Activated CD4-positive, alpha-beta memory T cell treated with anti-CD3 and anti-CD28 coated beads for 36 hours (primary cell): ENCODE data around the gene OR2B3. TPM values are rescaled to one million over a fixed set of nuclear protein-coding genes. Genes with fewer than 3 reads are reported as not detected.

Source experiments
- CTCF ChIA-PET: fragments of 350-600 bp; sonication (Branson Sonifier 250); formaldehyde crosslinking; loops from one replicate; lab custom pipeline; 2021; ENCODE audit warnings: antibody characterized with exemption, inconsistent platforms; lab: Charles Lee
- POLR2A ChIA-PET: fragments of 350-600 bp; sonication (Branson Sonifier 250); formaldehyde crosslinking; loops from one replicate; lab custom pipeline; 2021; ENCODE audit warnings: antibody characterized with exemption; lab: Charles Lee
- DNase-seq: peaks from one replicate; pipeline ENCODE4 v3.0.0-alpha.2; 2020
- H3K27ac Mint-ChIP-seq: one replicate; pipeline ENCODE4 v1.8.0; 2021; ENCODE audit warnings: mixed read lengths
- H3K27me3 Mint-ChIP-seq: one replicate; pipeline ENCODE4 v1.8.0; 2021; ENCODE audit warnings: mixed read lengths
- H3K36me3 Mint-ChIP-seq: one replicate; pipeline ENCODE4 v1.8.0; 2021; ENCODE audit warnings: mixed read lengths
- H3K4me1 Mint-ChIP-seq: one replicate; pipeline ENCODE4 v1.8.0; 2021; ENCODE audit warnings: low read depth, mixed read lengths
- H3K4me3 Mint-ChIP-seq: one replicate; pipeline ENCODE4 v1.8.0; 2021; ENCODE audit warnings: mild to moderate bottlenecking, mixed read lengths
- H3K9me3 Mint-ChIP-seq: one replicate; pipeline ENCODE4 v1.8.0; 2021; ENCODE audit warnings: mixed read lengths
- intact Hi-C: fragments of 100-400 bp; cut with micrococcal nuclease; formaldehyde crosslinking; loops from one replicate; pipeline ENCODE4 v1.15.1; 2023
- total RNA-seq, 2 experiments: library from RNA; stranded (reverse); gene quantifications; one replicate each; pipeline ENCODE4 v1.2.3, GENCODE V29; 2021

The OR2B3 gene
- total RNA-seq, 2 experiments from 2014 or later = not detected

DNA sequence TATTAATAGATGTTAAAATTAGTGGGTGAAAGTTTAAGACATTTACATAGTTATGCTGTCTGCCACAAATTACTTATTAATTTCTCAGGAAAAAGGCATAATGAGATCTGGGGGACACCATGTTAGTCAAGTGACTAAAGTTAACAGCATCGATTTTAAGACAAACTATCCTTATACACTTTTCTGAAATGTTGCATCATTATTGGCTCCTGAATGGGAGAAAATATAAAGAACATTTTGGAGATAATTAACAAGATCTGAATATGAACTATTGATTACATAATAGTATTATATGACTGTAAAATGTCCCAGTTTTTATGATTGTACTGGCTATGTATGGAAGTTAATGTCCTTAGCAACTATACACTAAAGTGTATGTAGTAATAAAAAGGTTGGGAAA lies 7.9 kb downstream of the OR2B3 start:
- H3K4me1 Mint-ChIP-seq = no peaks in the 10 kb centered on the region
- H3K9me3 Mint-ChIP-seq = no peaks in the 10 kb centered on the region
- H3K4me3 Mint-ChIP-seq = no peak overlapping the region
- POLR2A ChIA-PET = no interaction called here
- intact Hi-C loops = no loop called here
- no peaks in the 10 kb centered on the region for H3K36me3 Mint-ChIP-seq
- DNase-seq = no peak
- no peak overlapping the region for H3K27ac Mint-ChIP-seq
- H3K27me3 Mint-ChIP-seq = peaks cover 6% of the 10 kb centered on the region
- CTCF ChIA-PET = no interaction called here

- Mint-ChIP-seq H3K36me3 (peaks cover 3% of the 10 kb centered on the region), H3K9me3 (peaks cover 2% of the 10 kb centered on the region), H3K4me1 (no peaks in the 10 kb centered on the region), H3K4me3 (no peak overlapping the region), H3K27me3 (peaks cover 37% of the 10 kb centered on the region), H3K27ac (no peak overlapping the region)
- intact Hi-C loops = no loop called here
- ChIA-PET CTCF (interaction anchor here (0.5 to 1.6 kb wide), 3 partner anchors 9 to 379 kb away, joined by 3 read pairs; no protein-coding TSS in a partner anchor), POLR2A (no interaction called here)
- DNase-seq = no peak
Observed at GRCh38 chr6:29071831-29072723, 15.0 kb downstream of the OR2B3 start.

- H3K4me1 Mint-ChIP-seq = no peaks in the 10 kb centered on the region
- H3K9me3 Mint-ChIP-seq = no peaks in the 10 kb centered on the region
- POLR2A ChIA-PET = no interaction called here
- DNase-seq = no peak
- no peak overlapping the region for H3K27ac Mint-ChIP-seq
- intact Hi-C loops = no loop called here
- H3K4me3 Mint-ChIP-seq = no peak overlapping the region
- peaks cover 37% of the 10 kb centered on the region for H3K27me3 Mint-ChIP-seq
- CTCF ChIA-PET = no interaction called here
- no peaks in the 10 kb centered on the region for H3K36me3 Mint-ChIP-seq
Observed at GRCh38 chr6:29051680-29052079, 35.4 kb downstream of the OR2B3 start.

DNA sequence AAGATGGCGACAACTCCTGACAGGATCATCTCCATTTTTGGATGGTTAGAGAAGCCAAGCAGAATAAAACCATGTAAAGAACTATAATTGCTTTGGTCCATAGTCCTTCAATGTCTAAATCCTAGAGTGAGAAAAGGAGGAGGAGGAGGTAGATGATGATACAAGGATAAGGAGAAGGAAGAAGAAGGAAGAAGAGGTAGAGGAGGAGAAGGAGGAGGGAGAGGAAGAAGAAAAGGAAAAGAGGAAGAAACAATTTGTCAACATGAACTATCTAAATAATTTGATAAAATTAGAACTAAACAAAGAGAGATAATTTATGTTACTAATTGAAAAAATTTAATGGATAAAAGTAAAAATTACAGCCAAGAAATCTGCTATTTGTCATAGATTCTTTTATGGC lies 42.0 kb downstream of the OR2B3 start, which contains the start of gene OR2W1:
Gene OR2W1 (minus strand): TSS at position 101 of the 400 bp plus-strand sequence. CDS start 0 bp downstream, at position 101.
- intact Hi-C loops = no loop called here
- H3K27ac Mint-ChIP-seq = no peak within 1 kb of the TSS
- POLR2A ChIA-PET = no interaction called here
- H3K4me3 Mint-ChIP-seq = no peak within 1 kb of the TSS
- DNase-seq = no peak
- H3K9me3 Mint-ChIP-seq = no peaks in the 10 kb centered on the region
- H3K4me1 Mint-ChIP-seq = no peaks in the 10 kb centered on the region
- H3K27me3 Mint-ChIP-seq = peaks cover 35% of the 10 kb centered on the region
- CTCF ChIA-PET = no interaction called here
- H3K36me3 Mint-ChIP-seq = no peaks in the 10 kb centered on the region

Other genes starting within 250 kb of the OR2B3 start
- 10 to 100 TPM; 49.7 to 54.6 TPM for gene TRIM27, start 163.3 kb downstream of the OR2B3 start, total RNA-seq
- gene ZNF311, start 82.0 kb downstream of the OR2B3 start, total RNA-seq = 1 to 10 TPM in 1 of 2 experiments, under 1 TPM in 1; 0.99 to 1.3 TPM
- gene OR2W1, start 42.1 kb downstream of the OR2B3 start, total RNA-seq = not detected
- not detected for gene OR2J1, start 12.2 kb upstream of the OR2B3 start, total RNA-seq
- gene OR2J3, start 20.7 kb upstream of the OR2B3 start, total RNA-seq = not detected
- gene OR2J2, start 83.6 kb upstream of the OR2B3 start, total RNA-seq = not detected
- not detected for gene OR14J1, start 214.4 kb upstream of the OR2B3 start, total RNA-seq